ENCODE measurements around the gene KPNA6. TPM values are rescaled to one million over a fixed set of nuclear protein-coding genes. Genes with fewer than 3 reads are reported as not detected.

The KPNA6 gene
- total and polyA plus RNA-seq, 10 of the 15 experiments (the other 5 are each of a cell fraction or from before 2014, with no cell fraction given) = 11.1 to 55.6 (median 25.9) TPM

DNA sequence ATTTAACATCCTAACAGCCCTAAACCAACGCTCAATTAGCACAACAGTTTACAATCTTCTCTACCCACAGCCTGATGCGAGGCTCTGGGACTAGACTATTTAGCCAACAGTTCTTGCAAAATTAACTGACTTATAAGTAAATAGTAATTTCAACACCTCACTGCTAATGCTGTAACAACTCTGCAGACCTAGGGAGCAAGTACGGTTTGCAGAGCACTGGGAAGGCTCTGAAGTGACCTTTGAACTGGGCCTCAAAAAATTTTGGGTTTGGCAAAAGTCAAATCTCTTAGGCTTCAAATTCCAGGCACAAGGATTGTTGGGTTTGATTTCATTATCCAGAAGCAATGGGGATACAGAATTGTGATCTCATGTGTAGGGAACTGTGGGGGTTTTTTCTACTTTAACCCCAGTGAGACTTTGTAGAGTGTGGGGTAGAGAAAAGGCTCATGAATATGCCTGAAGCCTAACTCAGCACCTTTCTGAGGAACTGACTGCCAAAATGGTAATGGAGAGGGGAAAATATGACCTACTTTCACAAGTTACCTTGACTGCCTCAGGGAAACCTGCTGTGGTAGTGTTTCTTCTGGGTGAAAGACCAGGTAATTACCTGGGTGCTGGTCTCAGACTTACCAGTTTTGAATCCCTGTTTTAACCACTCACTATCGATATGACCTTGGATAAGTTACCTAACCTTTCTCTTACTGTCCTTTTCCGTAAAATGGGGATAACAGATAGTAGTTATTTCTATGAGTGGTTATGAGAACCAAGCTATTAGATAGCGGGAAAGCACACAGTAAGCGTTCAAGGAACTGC is 70.7 kb downstream of the KPNA6 start (continued):
- TF ChIP-seq REST (IDR thresholded peaks at IDR 0.05; ENCODE audit: low read depth, low read length) (no peak), NBN (IDR thresholded peaks at IDR 0.05) (no peak)

DNA sequence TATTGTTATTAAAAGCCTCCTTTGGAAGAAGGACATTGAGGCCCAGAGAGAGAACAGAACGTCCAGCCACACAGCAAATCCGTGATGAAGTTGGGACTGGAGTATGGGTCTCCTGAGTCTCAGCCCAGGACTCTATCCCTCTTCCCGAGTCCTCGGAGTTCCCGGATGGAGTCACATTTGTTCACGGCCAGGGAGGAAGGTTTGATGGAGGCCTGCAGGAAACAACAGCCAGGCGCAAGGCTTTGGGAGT is 71.3 kb downstream of the KPNA6 start:
- DNase-seq (ENCODE audit: low read depth, low spot score) = no peak
- H3K79me2 ChIP-seq (ENCODE audit: control insufficient read depth, insufficient read depth, low read length) = peaks cover 36% of the 10 kb centered on the region
- ATAC-seq = no peak
- peak overlapping the region; percentile 100 for H3K4me2 ChIP-seq (ENCODE audit: control insufficient read depth, insufficient read depth)
- ChIA-PET SMC1A (ENCODE audit: uncharacterized antibody, unreplicated experiment) (interaction anchor here (1.2 to 4.0 kb wide), 7 partner anchors 10 to 137 kb away, joined by 3 to 26 read pairs (median 4); partner anchors contain the start of genes CCDC28B and KPNA6), CTCF (interaction anchor here (1.8 to 4.2 kb wide), 3 partner anchors 21 to 106 kb away, joined by 6 to 16 read pairs (median 7); partner anchors contain the start of gene CCDC28B), POLR2A (interaction anchor here (0.7 to 3.5 kb wide), 7 partner anchors 10 to 1047 kb away, joined by 3 to 25 read pairs (median 7); partner anchors contain the start of genes CCDC28B, KPNA6 and TMEM39B), RAD21 (ENCODE audit: unreplicated experiment) (interaction anchor here (1.2 to 3.9 kb wide), 8 partner anchors 18 to 215 kb away, joined by 3 to 22 read pairs (median 9); partner anchors contain the start of genes BSDC1, CCDC28B, KPNA6 and TMEM39B)
- H3K4me1 ChIP-seq (ENCODE audit: control insufficient read depth, insufficient read depth, low read length) = peaks cover 17% of the 10 kb centered on the region
- no peaks in the 10 kb centered on the region for H4K20me1 ChIP-seq (ENCODE audit: control insufficient read depth, insufficient read depth)
- 30% methylated on average over 7 of the region's 7 CpGs for WGBS (ENCODE audit: insufficient coverage, insufficient replicate concordance, low lambda C conversion rate, missing lambda C conversion rate)
- BruUV-seq (replicated peaks) = TSS peak; percentile 97
- in situ Hi-C loops (cut with MboI) (no loop called here), intact Hi-C loops (cut with micrococcal nuclease; ENCODE audit: unreplicated experiment) (no loop called here)
- peak overlapping the region; percentile 90 for H3K9ac ChIP-seq (ENCODE audit: control insufficient read depth, insufficient read depth, low read length)
- FAIRE-seq = no peak
- peaks cover 1 to 9% of the 10 kb centered on the region in 2 experiments; a peak in 3 of 4 replicates for H3K36me3 ChIP-seq (ENCODE audit: control insufficient read depth in 2 of 2, insufficient read depth in 2 of 2, low read length in 1 of 2)
- H3K9me3 ChIP-seq (replicated peaks; ENCODE audit: control insufficient read depth, insufficient read depth, low read length) = no peaks in the 10 kb centered on the region
- no peaks in the 10 kb centered on the region for H3K27me3 ChIP-seq (replicated peaks in 1 of 2; ENCODE audit: control insufficient read depth in 2 of 2, insufficient read depth in 2 of 2, low read length in 1 of 2)
- peak overlapping the region; percentile 85 for H3K27ac ChIP-seq (ENCODE audit: control insufficient read depth, insufficient read depth)
- TF ChIP-seq MLLT1 (IDR thresholded peaks at IDR 0.05) (peak; percentile 83; the same call in 1 of the 2 replicates), ESRRA (IDR thresholded peaks at IDR 0.05; ENCODE audit: low read length) (no peak), RELB (IDR thresholded peaks at IDR 0.05; ENCODE audit: low read depth) (0 out of 2 replicates have a peak, but pooled peaks have one; percentile 44), USF1 (IDR thresholded peaks at IDR 0.05; ENCODE audit: borderline replicate concordance, extremely low read length, insufficient read depth, low read depth, low read length) (no peak), CHD4 (IDR thresholded peaks at IDR 0.05) (no peak), CREM (IDR thresholded peaks at IDR 0.05; ENCODE audit: low read depth) (no peak), CBX5 (IDR thresholded peaks at IDR 0.05; ENCODE audit: low read depth) (no peak)
- TF ChIP-seq, protein P1, sequence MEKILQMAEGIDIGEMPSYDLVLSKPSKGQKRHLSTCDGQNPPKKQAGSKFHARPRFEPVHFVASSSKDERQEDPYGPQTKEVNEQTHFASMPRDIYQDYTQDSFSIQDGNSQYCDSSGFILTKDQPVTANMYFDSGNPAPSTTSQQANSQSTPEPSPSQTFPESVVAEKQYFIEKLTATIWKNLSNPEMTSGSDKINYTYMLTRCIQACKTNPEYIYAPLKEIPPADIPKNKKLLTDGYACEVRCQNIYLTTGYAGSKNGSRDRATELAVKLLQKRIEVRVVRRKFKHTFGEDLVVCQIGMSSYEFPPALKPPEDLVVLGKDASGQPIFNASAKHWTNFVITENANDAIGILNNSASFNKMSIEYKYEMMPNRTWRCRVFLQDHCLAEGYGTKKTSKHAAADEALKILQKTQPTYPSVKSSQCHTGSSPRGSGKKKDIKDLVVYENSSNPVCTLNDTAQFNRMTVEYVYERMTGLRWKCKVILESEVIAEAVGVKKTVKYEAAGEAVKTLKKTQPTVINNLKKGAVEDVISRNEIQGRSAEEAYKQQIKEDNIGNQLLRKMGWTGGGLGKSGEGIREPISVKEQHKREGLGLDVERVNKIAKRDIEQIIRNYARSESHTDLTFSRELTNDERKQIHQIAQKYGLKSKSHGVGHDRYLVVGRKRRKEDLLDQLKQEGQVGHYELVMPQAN (conservative IDR thresholded peaks at IDR 0.05) = no peak
- peak overlapping the region; percentile 89 for H3K4me3 ChIP-seq
- H2AFZ ChIP-seq (ENCODE audit: control insufficient read depth, low read depth, low read length) = peak overlapping the region; percentile 83
